Activated CD8-positive, alpha-beta memory T cell treated with anti-CD3 and anti-CD28 coated beads, Interleukin-2, amount 50 U/mL, for 24 hours (primary cell): ENCODE data around the gene CYP2A7.
A peak's percentile ranks its signal among the peaks of the same experiment; 100 is the strongest.
"Not testable (repeated sequence)": the region's sequence is repeated elsewhere in the genome, so short reads cannot be mapped to it uniquely, and the experiment has no call there.

Experiments
- DNase-seq: peaks from one replicate; pipeline ENCODE4 v3.0.0-alpha.2; 2020; ENCODE audit errors: extremely low read depth

Gene CYP2A7, protein sequence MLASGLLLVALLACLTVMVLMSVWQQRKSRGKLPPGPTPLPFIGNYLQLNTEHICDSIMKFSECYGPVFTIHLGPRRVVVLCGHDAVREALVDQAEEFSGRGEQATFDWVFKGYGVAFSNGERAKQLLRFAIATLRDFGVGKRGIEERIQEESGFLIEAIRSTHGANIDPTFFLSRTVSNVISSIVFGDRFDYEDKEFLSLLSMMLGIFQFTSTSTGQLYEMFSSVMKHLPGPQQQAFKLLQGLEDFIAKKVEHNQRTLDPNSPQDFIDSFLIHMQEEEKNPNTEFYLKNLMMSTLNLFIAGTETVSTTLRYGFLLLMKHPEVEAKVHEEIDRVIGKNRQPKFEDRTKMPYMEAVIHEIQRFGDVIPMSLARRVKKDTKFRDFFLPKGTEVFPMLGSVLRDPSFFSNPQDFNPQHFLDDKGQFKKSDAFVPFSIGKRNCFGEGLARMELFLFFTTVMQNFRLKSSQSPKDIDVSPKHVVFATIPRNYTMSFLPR

DNA sequence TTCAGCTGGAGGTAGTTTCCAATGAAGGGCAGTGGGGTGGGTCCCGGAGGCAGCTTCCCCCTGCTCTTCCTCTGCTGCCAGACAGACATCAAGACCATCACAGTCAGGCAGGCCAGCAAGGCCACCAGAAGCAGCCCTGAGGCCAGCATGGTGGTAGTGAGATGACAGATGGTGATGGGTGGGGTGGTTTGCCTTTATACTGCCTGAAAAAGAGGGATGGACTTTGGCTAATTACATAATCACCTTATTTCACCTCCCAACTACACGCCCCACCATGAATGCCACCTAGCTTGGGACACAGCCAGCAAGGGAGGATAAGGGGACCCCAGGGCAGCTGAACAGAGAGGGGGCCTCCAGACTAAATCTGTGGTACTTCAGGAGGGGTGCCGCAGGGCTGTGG is at the start of gene CYP2A7:
TSS of gene CYP2A7 (minus strand) at position 170 of the 400 bp plus-strand sequence. CDS start at position 149, 21 bp downstream.
- DNase-seq = not testable (repeated sequence)

DNA sequence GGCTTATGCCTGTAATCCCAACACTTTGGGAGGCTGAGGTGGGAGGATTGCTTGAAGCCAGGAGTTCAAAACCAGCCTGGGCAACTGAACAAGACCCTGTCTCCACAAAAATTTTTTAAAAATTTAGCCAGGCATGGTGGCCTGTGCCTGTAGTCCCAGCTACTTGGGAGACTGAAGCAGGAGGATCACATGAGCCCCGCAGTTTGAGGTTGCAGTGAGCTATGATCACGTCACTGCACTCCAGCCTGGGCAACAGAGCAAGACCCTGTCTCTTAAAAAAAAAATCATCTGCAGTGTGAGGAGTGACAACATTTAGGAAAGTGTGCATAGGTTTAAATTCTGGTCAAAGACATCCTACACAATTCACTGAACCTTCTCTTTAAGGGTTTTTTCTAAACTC is 48.8 kb upstream of the CYP2A7 start:
- DNase-seq = not testable (repeated sequence)

DNA sequence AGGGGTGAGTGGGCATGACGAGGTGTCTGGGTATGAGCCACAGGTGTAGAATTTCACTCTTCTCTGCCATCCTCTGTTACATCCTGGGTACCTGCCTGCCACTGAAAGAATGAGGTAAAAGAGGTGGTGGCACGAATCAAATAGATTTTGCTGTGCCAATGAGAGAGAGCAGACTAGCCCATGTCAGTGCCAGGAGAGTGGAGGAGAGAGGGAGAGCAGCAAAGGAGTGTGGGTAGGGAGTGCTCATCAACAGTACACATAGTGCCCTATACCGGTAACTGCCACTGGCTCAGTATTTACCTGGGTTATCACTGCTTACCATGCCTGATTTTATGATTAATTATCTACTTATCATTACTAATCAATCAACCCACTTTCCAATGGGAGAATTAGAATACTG is 47.9 kb upstream of the CYP2A7 start:
- not testable (repeated sequence) for DNase-seq

DNA sequence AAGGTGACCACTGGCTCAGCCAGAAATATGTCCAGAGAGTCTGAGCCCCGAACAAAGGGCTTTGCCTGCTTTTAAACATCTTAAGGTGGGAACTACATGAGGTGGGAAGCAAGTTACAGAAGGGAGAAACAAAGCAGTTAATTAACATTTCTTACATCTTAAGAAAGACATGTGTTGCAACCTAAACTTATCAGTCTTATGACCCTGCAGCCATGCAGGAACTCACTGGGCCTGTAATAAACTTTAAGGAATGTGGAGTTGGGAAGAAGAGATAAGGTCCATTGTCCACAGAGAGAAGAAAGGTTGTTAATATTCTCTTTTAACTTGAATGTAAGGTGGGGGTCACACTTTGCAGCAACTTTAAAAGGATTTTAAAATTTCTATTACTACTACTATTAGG is 46.8 kb upstream of the CYP2A7 start:
- no peak for DNase-seq

DNA sequence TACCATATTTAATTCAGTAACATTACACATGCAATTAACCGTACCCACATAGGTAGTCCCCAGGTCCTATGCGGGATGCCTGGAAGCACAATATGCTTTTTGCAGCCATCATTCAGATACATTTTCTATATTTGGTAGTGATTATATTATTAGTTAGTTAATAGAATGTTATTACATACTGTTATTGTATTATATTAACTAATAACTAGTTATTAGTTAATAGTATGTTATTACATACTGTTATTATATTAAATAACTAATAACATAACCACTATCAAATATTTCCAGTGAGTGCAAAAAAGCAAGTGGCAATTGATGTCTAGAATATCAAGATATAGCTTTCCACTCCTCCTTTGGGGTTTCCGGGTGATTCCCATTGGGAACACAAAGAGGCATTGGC is 45.5 kb upstream of the CYP2A7 start:
- DNase-seq = no peak

DNA sequence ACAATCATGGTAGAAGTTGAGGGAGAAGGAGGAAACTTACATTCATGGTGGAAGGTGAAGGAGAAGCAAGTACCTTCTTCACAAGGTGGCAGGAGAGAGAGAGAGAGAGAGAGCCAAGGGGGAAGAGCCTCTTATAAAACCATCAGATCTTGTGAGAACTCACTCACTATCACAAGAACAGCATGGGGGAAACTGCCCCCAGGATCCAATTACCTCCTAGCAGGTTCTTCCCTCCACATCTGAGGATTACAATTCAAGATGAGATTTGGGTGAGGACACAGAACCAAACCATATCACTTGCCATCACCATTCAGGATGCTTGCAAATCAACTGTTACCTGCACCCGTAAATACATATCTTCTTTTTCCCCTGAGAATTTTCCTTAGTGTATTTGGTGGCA is 44.2 kb upstream of the CYP2A7 start:
- DNase-seq = not testable (repeated sequence)

DNA sequence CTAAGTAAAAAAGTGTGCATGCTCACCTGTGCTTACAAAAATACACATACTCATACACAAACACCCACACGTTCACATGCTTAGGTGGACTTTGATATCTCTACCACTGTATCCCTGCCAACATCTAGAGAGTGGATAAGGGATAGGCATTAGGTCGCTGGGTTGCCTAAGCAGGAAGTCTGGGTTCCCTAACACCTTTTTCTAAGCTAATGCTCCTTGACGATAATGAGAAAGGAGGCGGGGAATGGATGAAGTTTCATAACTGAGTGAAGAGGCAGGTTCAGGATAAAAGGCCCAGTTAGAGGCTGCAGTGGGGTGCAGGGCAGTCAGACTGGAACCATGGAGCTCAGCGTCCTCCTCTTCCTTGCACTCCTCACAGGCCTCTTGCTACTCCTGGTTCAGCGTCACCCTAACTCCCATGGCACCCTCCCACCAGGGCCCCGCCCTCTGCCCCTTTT is 41.9 kb upstream of the CYP2A7 start:
- no peak for DNase-seq

DNA sequence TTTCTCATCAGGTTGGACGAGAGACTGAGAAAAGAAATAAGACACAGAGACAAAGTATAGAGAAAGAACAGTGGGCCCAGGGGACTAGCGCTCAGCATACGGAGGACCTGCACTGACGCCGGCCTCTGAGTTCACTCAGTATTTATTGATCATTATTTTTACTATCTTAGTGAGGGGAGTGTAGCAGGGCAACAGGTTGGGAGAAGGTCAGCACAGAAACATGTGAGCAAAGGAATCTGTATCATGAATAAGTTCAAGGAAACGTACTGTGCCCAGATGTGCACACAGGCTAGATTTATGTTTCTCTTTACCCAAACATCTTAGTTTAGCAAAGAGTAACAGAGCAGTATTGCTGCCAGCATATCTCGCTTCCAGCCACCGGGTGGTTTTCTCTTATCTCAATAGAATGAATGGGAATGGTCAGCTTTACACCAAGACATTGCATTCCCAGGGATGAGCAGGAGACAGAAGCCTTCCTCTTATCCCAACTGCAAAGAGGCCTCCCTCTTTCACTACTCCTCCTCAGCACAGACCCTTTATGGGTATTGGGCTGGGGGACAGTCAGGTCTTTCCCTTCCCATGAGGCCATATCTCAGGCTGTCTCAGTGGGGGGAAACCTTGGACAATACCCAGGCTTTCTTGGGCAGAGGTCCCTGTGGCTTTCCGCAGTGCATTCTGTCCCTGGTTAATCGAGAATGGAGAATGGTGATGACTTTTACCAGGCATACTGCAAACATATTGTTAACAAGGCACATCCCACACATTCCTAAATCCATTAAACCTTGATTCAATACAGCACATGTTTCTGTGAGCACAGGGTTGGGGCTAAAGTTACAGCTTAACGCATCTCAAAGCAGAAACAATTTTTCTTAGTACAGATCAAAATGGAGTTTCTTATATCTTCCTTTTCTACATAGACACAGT is 40.5 kb upstream of the CYP2A7 start:
- DNase-seq = not testable (repeated sequence)

DNA sequence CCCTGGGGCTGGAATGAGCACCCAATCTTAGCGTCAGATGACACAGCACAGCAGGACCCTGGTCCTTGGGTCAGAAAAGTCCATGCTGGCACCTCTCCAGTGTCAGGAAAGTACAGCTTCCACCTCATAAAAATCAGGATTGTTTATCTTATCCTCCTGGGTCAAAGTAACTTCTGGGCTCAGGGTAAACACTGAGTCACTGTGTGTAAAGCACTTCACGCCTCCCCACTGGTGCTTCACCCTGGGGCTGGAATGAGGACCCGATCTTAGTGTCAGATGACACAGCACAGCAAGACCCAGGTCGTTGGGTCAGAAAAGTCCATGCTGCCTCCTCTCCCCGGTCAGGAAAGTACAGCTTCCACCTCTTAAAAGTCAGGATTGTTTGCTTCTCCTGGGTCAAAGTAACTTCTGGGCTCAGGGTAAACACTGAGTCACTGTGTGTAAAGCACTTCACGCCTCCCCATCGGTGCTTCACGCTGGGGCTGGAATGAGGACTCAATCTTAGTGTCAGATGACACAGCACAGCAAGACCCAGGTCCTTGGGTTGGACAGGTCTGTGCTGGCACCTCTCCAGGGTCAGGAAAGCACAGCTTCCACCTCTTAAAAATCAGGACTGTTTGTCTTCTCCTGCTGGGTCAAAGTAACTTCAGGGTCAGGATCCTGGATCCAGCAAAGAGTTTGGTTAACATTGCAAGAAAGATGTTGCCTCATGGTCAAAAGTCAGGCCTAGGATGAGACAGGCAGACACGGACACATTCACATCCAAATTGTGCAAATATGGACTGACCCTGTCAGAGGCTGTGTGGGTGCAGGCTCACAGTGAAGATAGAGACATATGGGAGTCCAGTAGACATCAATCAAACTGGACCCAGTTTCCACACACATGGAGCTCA is 39.2 kb upstream of the CYP2A7 start:
- DNase-seq = no peak

DNA sequence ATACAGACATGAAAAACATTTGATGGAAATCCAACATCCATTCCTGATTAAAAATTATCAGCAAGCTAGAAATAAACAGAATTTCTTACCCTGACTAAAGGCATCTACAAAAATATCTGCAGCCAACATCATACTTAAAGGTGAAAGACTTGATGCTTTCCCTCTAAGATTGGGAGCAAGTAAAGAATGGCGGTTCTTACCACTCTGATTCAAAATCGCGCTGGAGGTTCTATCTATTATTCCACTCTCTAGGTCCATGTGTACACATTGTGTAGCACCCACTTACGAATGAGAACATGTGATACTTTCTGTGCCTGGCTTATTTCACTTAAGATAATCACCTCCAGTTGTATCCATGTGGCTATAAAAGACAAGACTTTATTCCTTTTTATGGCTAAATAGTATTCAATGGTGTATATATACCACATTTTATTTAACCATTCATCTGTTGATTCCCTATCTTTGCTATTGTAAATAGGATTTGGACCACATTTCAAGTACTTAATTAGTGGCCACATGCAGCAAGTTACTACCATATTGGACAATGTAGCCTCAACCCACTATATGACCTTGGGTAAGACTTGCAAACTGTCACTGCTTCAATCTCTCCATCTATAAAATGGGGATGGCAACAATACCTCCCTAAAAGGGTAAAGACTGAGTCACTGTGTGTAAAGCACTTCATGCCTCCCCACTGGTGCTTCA is 38.4 kb upstream of the CYP2A7 start:
- DNase-seq = no peak

DNA sequence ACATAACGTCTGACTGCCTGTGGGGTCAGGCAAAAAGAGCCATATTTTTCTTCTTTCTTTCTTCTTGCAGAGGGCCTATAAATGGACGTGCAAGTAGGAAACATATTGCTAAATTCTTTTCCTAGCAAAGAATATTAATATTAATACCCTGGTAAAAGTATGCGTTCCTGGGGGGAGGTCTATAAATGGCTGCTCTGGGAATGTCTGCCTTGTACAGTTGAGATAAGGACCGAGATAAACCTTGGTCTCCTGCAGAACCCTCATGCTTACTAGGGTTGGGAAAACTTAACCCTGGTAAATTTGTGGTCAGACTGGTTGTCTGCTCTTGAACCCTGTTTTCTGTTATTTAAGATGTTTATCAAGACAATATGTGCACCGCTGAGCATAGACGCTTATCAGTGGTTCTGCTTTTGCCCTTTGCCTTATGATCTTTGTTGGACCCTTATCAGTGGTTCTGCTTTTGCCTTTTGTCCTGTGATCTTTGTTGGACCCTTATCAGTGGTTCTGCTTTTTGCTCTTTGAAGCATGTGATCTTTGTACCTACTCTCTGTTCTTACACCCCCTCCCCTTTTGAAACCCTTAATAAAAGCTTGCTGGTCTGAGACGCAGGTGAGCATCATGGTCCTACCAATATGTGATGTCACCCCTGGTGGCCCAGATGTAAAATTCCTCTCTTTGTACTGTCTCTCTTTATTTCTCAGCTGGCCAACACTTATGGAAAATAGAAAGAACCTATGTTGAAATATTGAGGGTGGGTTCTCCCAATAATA is 37.7 kb upstream of the CYP2A7 start:
- not testable (repeated sequence) for DNase-seq

DNA sequence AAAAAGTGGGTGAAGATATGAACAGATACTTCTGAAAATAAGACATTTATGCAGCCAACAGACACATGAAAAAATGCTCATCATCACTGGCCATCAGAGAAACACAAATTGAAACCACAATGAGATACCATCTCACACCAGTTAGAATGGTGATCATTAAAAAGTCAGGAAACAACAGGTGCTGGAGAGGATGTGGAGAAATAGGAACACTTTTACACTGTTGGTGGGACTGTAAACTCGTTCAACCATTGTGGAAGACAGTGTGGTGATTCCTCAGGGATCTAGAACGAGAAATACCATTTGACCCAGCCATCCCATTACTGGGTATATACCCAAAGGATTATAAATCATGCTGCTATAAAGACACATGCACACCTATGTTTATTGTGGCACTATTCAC is 36.3 kb upstream of the CYP2A7 start:
- not testable (repeated sequence) for DNase-seq

DNA sequence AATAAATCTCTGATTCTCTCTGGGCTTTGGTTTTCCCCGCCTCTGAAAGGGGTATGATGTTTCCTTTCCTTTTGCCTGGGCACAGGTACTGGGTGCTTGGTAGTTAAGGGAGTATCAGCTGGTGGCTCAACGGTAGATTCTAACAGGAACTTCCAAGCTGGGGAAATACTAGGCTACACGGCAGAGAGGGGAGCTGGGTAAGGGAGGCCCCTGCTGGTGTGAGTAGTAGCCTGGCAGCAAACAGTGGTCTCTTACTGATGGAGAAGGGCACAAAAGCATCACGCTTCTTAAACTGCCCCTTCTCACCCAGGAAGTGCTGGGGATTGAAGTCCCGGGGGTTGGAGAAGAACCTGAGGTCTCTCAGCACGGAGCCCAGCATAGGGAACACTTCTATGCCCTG is 26.9 kb upstream of the CYP2A7 start:
- peak; percentile 9 for DNase-seq

DNA sequence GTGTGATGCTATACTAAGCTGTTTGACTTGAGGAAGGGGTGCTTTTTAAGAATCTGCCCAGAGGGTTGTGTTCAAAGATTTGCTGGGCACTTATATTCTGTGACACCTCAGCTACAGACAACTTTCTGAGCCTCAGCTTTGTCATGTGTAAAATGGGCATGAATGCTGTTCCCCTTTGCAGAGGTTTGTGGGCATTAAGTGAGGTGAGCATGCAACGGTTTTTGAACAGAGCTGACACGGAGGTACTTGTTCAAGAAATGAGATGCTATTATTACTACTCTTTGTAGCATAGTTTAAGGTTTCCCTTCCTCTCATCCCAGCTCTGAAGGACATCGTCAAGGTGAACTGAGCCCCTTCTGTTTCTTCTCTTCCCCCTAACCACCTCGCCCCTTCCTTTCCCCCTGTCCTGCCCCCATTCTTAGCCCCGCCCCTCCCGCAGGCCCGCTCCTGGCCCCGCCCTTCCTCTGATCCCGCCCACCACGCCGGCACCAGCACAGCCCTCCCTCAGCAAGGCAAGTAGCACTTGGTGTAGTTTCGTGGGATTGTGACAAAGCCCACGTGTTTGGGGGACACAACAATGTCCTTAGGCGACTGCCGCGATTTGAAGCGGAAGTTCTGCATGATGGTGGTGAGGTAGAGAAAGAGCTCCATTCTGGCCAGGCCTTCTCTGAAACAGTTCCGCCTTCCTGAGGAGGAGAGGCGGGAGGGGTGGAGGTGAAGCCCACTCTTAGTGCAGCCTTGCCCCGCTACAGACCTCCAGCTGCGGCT is 26.1 kb upstream of the CYP2A7 start:
- peak; percentile 20 for DNase-seq

DNA sequence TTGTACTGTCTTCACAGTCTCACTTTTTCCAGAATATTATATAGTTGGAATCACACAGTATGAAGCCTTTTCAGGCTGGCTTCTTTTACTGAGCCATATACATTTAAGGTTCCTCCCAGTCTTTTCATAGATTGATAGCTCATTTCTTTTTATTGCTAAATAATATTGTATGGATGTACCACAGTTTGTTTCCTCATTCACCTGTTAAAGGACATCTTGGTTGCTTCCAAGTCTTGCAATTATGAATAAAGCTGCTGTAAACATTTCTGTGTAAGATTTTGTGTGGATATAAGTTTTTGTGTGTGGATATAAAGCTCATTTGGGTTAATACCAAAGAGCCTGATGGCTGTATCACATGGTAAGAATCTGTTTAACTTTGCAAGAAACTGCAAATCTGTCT is 24.5 kb upstream of the CYP2A7 start:
- no peak for DNase-seq

DNA sequence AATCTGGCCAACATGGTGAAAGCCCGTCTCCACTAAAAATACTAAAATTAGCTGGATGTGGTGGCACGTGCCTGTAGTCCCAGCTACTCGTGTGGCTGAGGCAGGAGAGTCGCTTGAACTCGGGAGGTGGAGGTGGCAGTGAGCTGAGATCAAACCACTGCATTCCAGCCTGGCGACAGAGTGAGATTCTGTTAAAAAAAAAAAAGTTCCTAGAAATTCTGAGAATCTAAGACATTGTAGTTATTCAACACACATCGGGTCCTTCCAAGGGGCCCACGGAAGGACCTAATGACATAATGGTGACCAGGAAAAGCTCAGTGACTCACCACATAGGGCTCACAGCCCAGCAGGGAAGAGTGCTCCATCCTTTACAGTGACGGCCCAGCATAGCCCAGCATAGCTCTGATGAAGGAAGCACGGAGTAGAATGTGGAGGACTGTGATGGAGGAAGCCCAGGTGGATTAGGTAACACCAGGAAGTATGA is 22.7 kb upstream of the CYP2A7 start:
- DNase-seq = not testable (repeated sequence)

DNA sequence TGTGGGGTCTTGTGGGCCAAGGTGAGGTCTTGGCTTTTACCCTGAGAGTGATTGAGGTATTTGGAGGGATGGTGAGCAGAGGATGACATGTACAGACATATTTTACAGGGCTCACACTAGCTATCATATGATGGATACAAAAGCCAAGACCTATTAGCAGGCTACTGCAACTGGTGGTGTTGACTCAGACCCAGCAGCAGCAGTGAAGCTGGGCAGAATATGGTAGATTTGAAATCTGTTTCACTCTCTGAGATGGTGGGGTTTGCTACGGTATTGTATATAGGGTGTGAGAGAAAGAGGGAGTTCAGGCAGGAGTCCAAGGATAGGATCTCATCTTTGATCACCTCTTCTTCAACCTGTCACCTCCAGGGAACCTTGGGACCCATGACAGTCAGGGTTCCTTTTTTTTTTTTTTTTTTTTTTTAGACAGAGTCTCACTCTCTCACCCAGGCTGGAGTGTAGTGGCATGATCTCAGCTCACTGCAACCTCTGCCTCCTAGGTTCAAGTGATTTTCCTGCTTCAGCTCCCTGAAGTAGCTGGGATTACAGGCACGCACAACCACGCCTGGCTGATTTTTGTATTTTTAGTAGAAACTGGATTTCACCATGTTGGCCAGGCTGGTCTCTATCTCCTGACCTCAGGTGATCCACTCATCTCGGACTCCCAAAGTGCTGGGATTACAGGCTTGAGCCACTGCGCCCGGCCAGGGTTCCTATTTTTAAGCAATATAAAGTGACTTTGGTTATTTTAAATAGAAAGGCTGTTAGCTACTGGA is 20.1 kb upstream of the CYP2A7 start:
- not testable (repeated sequence) for DNase-seq

DNA sequence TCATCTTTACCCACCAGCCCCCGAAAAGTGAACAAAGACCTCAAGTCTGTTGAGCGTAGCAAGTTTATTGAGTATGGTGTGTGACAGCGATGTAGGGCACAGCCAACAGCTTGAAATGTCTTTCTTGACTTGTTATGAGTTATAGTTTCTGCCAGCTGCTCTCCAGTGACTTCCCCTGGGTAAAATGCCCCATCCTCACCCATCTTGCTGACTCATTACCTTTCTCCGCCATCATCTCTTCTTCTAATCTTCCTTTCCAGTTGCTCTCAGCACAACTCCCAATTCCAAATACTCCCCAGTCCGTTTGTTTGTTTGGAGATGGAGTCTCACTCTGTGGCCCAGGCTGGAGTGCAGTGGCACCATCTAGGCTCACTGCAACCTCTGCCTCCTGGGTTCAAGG is 18.5 kb upstream of the CYP2A7 start:
- DNase-seq = not testable (repeated sequence)
